GM18526 (cell line): ENCODE results near the gene KCNMA1.

ENCODE experiments used
- POLR2A ChIP-seq: IDR thresholded peaks from 3 replicates; pipeline ENCODE4 v1.6.1; 2011; ENCODE audit not compliant: insufficient read length; ENCODE audit errors: extremely low read depth

The KCNMA1 gene

DNA sequence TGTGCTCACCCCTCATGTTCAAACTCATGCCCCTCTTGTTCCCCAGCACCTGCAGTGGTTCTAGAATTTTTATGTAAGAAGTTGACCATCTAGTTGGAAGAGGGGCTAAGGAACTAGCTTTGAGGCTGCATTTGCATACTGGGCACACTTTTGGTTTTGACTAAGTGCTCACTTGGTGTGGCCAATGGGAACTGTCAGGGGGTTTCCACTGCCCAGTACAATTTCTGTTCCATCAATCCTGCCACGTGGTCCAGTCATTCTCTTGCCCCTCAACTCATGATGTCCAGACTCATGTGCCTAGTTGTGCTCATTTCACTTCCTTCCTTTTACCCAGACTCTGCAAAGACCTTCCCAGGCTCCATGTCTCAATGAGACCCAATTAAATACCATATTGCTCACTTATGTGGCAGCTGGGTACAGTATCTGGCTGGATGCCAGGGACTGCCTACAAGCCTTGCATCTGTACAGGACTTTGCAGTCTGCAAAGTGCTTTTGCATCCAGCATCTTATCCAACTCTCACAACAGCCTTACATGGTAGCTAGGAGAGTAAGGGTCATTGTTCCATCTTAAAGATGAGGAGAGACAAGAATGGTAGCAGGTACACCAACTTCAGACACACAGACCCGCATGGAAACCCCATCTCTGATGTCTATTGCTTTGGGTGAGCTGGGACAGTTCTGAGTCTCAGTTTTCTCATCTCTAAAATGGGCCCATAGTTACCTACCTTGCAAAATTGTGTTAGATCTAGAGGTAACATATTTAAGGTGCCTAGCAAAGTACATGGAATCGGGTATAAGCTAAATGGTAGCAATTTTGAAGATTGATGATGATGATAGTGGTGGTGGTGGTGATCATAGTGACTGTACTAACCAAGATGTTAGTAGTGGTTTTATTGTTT lies 30.1 kb upstream of the KCNMA1 start:
- TF ChIP-seq POLR2A, result no peak

DNA sequence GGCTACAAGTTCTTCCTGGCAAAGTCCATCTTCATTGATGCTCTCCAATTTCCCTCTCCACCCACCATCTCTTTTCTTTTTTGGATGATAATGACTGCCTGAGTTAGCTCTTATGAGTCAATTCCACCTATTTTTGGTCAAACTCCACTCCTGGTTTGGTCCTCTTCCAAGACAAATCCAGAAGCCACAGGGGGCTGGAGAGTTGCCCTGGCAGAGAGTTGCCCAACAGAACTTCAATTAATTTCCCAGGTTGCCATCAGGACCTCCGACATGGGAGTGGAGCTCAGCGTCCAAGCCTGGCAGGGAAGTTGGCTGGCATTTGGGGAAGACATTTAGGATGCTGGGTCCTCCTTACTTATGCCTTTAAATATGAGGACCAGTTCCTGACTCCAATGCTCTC lies 29.2 kb upstream of the KCNMA1 start:
- no peak for TF ChIP-seq POLR2A

DNA sequence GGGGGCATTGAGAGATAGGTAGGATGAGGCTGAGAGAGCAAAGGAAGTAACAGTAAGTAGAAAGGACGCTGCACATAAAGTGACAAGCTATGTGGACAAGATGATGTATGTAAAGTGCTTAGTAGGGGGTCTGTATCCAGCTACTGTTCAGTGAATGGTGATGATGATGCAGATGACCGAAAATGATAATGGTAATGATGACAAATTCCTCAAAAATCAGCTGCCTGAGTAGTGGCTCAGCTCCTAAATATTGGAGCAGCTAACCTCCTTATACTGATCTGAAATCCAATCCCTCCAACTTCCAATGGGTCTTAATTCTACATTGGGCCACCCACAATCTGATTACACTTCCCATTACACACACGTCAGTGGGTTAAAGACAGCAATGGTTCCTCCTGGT lies 27.1 kb upstream of the KCNMA1 start:
- TF ChIP-seq POLR2A, result no peak

DNA sequence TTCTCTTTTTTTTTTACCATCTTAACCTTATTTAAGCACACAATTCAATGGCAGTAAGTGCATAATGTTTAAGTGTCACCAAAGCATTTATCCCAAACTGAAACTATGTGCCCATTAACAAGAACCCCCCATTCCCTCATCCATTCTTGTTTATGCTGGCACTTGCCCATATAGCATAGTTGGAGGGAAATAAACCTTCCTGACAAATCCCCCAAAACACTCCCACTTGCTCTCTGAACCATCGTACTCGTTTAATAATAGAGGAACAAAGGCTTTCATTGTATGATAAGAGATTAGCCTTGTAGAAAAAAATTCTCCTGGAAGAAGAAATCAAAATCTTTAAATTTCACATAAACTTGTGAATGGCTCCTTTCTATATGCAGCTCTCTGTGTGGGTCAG lies 26.4 kb upstream of the KCNMA1 start:
- TF ChIP-seq POLR2A, result no peak

DNA sequence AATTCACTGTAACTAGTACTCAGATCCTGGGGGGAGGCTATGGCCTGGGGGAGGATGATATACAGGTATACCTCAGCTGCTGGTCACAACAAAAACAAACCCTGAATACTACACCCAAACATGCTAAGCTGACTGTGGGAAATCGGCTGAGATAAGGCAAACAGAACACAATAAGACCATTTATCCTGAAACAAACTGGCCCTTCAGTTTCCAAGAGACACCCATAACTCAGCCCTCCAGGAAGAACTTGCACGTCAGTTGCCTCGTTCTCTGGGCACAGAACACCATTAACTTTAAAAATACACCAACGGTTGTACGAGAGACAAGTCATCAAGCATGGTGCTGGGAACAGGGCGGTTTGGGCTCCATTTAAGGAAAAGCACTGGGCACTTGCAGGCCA lies 24.1 kb upstream of the KCNMA1 start:
- no peak for TF ChIP-seq POLR2A

DNA sequence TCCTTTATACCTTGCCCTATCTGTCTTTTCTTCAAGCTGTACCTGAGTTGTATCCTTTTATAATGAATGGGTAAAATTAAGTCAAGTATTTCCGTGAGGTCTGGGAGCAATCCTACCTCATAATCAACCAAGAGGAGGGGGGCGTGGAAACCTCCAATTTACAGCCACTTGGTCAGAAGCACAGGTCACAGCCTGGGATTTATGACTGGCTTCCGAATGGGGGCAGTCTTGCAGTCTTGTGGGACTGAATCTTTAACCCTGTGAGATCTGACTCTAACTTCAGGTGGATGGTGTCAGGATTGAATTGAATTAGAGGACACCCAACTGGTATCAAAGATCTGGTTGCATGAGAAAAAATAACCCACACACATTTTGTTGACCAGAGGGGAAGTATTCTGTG lies 23.5 kb upstream of the KCNMA1 start:
- TF ChIP-seq POLR2A, result no peak

DNA sequence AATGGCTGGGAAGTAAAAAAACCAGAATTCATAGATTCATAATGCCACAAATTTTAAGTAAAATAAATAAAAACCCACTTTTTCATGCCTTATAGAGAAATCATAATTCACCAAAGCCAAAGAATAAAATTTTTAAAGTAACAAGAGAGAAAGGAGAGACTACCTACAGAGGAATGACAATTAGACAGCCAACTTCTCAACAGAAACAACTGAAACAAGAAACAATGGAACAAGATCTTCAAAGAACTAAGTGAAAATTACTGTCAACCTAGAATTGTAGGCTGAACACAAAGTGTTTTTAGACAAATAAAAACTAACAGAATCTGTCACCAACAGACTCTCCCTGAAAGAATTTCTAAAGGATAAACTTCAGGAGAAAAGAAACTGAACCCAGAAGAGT lies 15.6 kb upstream of the KCNMA1 start:
- no peak for TF ChIP-seq POLR2A

DNA sequence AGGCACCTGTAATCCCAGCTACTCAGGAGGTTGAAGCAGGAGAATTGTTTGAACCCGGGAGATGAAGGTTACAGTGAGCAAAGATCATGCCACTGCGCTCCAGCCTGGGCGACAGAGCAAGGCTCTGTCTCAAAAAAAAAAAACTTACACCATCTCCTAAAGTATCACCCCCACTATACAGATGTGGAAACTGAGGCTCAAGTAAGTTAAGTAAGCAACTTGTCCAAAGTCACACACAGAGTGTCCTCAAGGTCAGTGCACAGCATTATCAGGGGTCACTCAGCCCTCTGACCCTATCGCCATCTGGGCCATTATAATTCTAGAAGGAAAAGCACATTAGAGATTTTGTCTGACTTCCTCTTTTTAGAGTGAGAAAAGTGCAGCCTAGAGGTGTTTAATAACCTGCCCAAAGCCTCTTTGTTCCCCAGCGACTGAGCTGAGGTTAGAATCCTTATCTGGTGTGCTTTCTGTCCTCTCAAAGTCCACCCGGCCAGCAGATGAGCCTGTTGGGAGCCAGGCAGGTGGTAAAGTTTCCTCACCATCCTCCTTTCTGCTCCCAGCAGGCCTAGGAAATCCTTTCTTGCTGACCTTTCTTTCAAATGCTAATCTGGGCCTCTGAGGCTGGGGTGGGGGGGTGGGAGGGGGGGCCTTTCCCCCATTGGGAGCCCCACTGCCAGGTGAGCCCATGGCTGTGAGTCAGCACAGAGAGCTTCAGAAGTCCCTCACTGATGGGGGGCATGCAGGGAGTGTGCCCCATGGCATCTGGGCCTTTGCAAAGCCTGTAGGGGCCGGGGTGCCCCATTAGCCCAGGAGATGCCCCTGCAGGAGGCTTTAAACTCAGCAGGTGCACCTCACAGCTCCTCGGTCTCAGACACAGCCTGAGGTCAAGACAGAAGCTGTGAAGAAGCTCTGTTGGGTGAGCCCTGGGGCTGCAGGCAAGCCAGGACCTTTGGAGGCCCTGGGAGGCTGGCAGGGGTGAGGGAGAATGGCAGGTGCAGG lies 12.0 kb upstream of the KCNMA1 start:
- no peak for TF ChIP-seq POLR2A

DNA sequence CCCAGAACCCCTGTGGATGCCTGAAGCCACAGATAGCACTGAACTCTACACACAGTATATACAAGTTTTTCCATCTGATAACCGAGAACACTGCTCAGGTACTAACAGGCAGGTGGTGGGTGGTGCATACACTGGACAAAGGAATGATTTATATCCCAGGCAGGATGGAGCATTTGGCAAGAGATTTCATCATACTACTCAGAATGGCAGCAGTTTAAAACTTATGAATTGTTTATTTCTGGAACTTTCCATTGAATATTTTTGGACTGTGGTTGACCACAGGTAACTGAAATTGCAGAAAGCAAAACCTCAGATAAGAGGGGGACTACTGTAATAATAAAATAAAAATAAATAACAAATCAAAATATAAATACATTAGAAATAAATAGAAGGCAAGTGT lies 10.9 kb upstream of the KCNMA1 start:
- TF ChIP-seq POLR2A, result no peak

DNA sequence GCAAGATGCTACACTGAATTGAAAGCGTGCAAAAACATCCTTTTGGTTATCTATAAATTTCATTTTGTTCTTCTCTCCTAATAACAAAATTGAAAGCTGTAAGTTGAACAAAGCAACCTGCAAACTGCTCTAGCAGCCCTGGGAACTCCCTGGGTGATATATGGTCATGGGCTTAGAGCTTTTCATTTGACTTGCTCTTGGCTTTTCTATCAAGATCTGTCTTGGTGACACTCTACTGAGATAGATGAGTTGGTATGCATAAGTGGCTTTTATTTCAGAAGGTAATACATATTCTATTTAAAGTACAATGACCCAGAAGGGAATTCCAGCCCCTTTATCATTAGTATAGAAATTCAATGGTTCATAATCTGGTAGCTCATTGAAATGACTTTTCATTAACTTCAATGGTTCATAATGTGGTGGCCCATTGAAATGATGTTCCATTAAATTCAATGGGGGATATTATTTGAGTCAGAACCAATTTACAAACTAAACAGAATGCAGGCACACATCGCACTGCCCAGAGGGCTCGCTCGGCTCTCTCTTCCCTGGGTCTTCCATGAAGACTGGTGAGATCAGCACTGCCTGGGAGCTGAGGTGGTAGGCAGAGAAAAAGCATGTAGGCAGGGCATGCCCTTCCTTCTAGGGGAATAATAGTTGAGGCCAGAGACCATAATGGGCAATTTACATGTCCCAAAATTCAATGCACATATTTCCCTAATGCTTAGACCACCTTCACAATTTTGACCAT lies 10.1 kb upstream of the KCNMA1 start:
- TF ChIP-seq POLR2A, result no peak

DNA sequence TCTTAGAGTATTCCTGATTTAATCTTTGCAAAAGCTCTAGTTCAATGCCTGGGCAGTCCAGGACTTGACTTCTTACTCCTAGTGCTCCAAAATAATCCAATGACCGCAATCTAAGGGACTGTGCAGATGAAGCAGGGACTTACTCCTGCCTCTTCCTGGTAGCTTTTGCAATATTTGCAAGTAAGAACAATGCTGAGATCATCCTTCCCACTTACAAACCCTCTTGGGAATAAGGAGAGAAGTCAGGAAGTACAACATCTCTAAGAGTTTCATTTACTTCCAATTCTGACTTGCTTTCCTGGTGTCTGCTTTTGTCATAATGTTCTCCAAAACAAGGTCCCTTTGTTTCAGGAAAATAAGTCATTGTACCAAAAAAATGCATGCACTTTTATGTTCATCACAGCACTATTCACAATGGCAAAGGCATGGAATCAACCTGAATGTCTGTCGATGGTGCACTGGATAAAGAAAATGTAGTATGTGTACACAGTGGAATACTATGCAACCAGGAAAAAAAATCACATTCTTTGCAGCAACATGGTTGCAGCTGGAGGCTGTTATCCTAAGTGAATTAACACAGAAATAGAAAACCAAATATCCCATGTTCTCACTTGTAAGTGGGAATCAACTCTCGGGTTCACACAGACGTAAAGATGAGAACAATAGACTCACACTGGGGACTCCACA lies 7.1 kb upstream of the KCNMA1 start:
- no peak for TF ChIP-seq POLR2A

DNA sequence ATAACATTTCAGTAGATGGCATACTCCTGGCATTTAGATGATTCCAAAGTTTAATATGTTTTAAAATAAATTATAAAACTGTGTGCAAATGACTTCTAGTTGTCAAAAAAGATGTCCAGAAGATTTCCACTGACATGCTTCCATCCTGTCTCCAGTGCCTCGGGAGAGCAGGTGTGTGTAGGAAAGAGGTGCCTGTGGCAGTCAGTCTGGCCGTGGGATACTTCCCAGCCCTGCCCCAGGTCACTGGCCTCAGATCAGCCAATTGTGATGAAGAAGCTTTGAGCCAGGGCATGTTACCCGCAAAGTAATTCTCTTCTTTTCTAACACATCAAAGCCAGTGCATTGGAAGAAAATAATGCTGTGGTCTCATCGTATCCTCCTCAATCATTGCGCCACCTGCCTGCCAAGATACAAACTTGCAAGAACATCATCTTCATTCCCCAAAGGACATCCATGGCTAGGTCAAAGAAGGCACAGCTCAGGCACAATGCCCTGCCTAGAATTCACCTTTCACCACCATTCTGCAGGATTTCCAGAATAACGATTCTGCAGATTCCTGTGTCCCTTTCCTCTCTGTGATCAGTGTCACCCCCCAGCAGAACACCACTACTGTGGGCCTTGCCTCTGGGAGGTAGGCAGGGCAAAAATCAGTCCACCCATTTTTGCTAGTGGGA lies 6.3 kb upstream of the KCNMA1 start:
- no peak for TF ChIP-seq POLR2A

DNA sequence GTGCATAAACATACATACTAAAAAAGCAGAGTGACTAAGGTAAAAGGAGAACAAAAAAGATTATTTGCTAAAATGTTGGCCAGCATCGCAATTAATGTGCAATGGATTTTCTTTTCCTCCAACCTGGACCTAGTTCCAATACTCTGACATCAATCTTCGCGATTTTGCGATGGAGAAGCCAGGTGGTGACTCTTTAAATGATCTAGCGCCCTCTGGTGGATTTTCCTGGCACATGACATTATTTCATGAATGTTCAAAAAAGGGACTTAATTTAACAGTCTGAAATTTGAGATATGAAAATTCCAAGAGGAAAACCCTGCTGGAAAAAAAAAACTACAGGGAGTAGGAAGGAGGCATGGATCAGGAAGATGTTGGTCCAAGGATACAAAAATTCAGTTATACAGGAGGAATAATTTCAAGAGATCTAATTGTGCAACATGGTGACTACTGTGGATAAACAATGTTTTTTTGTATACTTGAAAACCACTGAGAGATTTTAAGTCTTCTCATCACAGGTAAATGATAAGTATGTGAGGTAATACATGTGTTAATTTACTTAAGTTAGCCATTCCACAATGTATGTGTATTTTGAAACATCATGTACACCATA lies 4.3 kb upstream of the KCNMA1 start:
- TF ChIP-seq POLR2A, result no peak

DNA sequence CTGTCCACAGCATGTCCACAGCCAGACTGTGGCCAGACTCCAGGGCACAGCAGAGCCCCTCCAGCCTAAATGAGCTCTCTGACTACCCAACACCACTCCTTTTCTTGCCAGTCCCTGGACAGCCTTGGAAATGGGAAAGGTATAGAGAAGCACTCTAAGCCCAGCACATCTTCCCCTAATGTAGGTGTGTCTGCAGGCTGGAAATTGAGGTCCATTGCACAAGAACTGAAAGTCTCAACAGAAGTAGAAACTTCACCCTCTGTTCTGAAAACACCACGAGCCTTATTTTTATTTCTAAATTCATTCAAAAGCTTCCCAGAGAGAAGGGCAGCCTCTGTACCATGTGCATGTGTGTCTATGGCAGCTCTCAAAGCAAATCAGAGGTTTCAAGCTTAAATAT lies 3.7 kb upstream of the KCNMA1 start:
- TF ChIP-seq POLR2A, result no peak

DNA sequence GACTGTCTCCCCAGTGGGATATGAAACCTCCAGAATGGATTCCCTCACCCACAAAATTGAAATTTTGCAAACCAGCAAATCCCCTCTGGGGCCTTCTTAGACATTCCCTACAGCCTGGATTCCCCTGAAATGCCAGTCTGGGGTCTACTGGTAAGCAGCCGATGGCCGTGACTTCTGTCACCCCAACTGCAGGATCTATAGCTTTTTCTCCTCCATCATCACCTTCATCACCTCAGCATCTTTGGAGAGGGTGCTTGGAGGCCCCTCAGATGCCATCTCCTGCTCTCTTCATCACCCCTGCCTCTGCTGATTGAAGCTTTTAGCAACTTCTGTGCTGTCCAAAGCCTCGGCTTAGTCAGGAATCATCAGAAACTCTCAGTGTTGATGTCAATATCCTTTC lies 2.6 kb upstream of the KCNMA1 start:
- TF ChIP-seq POLR2A, result no peak
